Prostate gland (tissue), 2 donors: ENCODE measurements around the gene VGLL3. TPM values are rescaled to one million over a fixed set of nuclear protein-coding genes. Genes with fewer than 3 reads are reported as not detected.

Experiments
- DNase-seq: peaks from one replicate; pipeline ENCODE4 v3.0.0-alpha.2; 2019; ENCODE audit warnings: low spot score
- H3K27ac ChIP-seq, 2 donors: fragments of 200-600 bp; sonication (generic); 2 replicates each; pipeline ENCODE4 v1.5.1; 2017 to 2019
- H3K27me3 ChIP-seq: fragments of 200-600 bp; sonication (generic); replicated peaks from 2 replicates; pipeline ENCODE4 v1.5.1; 2019; ENCODE audit not compliant: insufficient read depth
- H3K36me3 ChIP-seq, 2 donors: fragments of 200-600 bp; sonication (generic); 1 replicate in 1 of 2; 2 replicates in 1 of 2; pipeline versions ENCODE4 v1.5.1 to v1.8.1; 2017 to 2019
- H3K4me1 ChIP-seq: fragments of 200-600 bp; sonication (generic); replicated peaks from 2 replicates; pipeline ENCODE4 v1.5.1; 2019
- H3K4me3 ChIP-seq, 2 donors: fragments of 200-600 bp; sonication (generic); 2 replicates each; pipeline ENCODE4 v1.5.1; 2017 to 2019
- H3K9me3 ChIP-seq: fragments of 200-600 bp; sonication (generic); 2 replicates; pipeline ENCODE4 v1.5.1; 2017
- CTCF ChIP-seq, 4 experiments: fragments of 200-600 bp in 2 of 4; fragments of 450-650 bp in 2 of 4; sonication (generic) in 2 of 4; IDR thresholded peaks; 1 replicate in 3 of 4; 2 replicates in 1 of 4; pipeline ENCODE4 v1.5.1; 2016 to 2019; ENCODE audit warnings: antibody characterized with exemption in 4 of 4, mild to moderate bottlenecking in 2 of 4, moderate library complexity in 2 of 4
- POLR2A ChIP-seq: fragments of 450-650 bp; IDR thresholded peaks from one replicate; pipeline ENCODE4 v1.6.1; 2016; ENCODE audit warnings: antibody characterized with exemption, mild to moderate bottlenecking
- POLR2AphosphoS5 ChIP-seq: sonication (generic); formaldehyde crosslinking; IDR thresholded peaks from one replicate; pipeline ENCODE4 v1.6.1; 2017; ENCODE audit warnings: antibody characterized with exemption
- WGBS: methylation state at CpG from one replicate; pipeline ENCODE4 v1.1.5; 2018; 5-methylcytosine and 5-hydroxymethylcytosine counted together
- intact Hi-C: fragments of 100-400 bp; cut with DNase I; formaldehyde crosslinking; loops from one replicate; pipeline ENCODE4 v1.14.2; 2022
- total RNA-seq, 2 donors: library from RNA; depleted of rRNA; stranded (reverse); fragments of >200 nt; gene quantifications; one replicate each; pipeline ENCODE4 v1.1.0, GENCODE V29; 2016

VGLL3 gene
- total RNA-seq, result 10 to 100 TPM; 44.4 to 55.5 TPM

GRCh38 chr3:86990734-86991481, at the start of gene VGLL3:
VGLL3 (minus strand) TSS chr3:86991149; CDS start chr3:86990743, 406 bp downstream.
- Histone ChIP-seq H3K4me1 (no peaks in the 10 kb centered on the region), H3K9me3 (no peaks in the 10 kb centered on the region), H3K27me3 (no peaks in the 10 kb centered on the region), H3K27ac (peak within 1 kb of the TSS; percentile 88 to 91), H3K36me3 (no peaks in the 10 kb centered on the region), H3K4me3 (peak within 1 kb of the TSS; percentile 71 to 73)
- intact Hi-C loops, result no loop called here
- TF ChIP-seq POLR2AphosphoS5, result peak; percentile 48
- TF ChIP-seq POLR2A, result peak; percentile 22
- TF ChIP-seq CTCF (IDR thresholded peaks at IDR 0.05), result peak in 2 of 4 experiments; percentile 20 to 40
- DNase-seq, result peak; percentile 83
- 0% methylated on average over 67 of the region's 77 CpGs for WGBS

GRCh38 chr3:87037652-87038051, 46.7 kb upstream of the VGLL3 start:
- H3K4me3 ChIP-seq, result no peak overlapping the region
- 72% methylated on average over 3 of the region's 3 CpGs for WGBS

GRCh38 chr3:87036671-87037070, 45.7 kb upstream of the VGLL3 start:
- no peaks in the 10 kb centered on the region for H3K4me1 ChIP-seq
- WGBS, result 76% methylated on average over 6 of the region's 6 CpGs
- H3K27ac ChIP-seq, result no peak overlapping the region
- no peaks in the 10 kb centered on the region for H3K36me3 ChIP-seq
- TF ChIP-seq CTCF (IDR thresholded peaks at IDR 0.05) (no peak), POLR2A (no peak), POLR2AphosphoS5 (no peak)
- no peaks in the 10 kb centered on the region for H3K9me3 ChIP-seq
- no peak for DNase-seq
- intact Hi-C loops, result no loop called here
- H3K4me3 ChIP-seq, result no peak overlapping the region
- no peaks in the 10 kb centered on the region for H3K27me3 ChIP-seq

More at GRCh38 chr3:87037652-87038051, 46.7 kb upstream of the VGLL3 start:
- H3K27ac ChIP-seq, result no peak overlapping the region
- no peak for DNase-seq
- intact Hi-C loops, result no loop called here
- no peaks in the 10 kb centered on the region for H3K36me3 ChIP-seq
- H3K9me3 ChIP-seq, result no peaks in the 10 kb centered on the region
- no peaks in the 10 kb centered on the region for H3K4me1 ChIP-seq
- no peaks in the 10 kb centered on the region for H3K27me3 ChIP-seq
- TF ChIP-seq POLR2AphosphoS5, result no peak
- TF ChIP-seq POLR2A, result no peak
- no peak for TF ChIP-seq CTCF (IDR thresholded peaks at IDR 0.05)

- Histone ChIP-seq H3K4me1 (no peaks in the 10 kb centered on the region), H3K27me3 (no peaks in the 10 kb centered on the region), H3K36me3 (no peaks in the 10 kb centered on the region), H3K4me3 (no peak overlapping the region), H3K9me3 (no peaks in the 10 kb centered on the region), H3K27ac (no peak overlapping the region)
- intact Hi-C loops, result no loop called here
- DNase-seq, result no peak
- TF ChIP-seq POLR2AphosphoS5 (no peak), POLR2A (no peak), CTCF (IDR thresholded peaks at IDR 0.05) (no peak)
- 91% methylated on average over 3 of the region's 3 CpGs for WGBS
Observed at GRCh38 chr3:87035339-87035738, 44.4 kb upstream of the VGLL3 start.

GRCh38 chr3:87033205-87033604, 42.3 kb upstream of the VGLL3 start:
- Histone ChIP-seq H3K4me3 (no peak overlapping the region), H3K27ac (no peak overlapping the region), H3K9me3 (no peaks in the 10 kb centered on the region), H3K36me3 (no peaks in the 10 kb centered on the region), H3K4me1 (no peaks in the 10 kb centered on the region), H3K27me3 (no peaks in the 10 kb centered on the region)
- no peak for DNase-seq
- TF ChIP-seq CTCF (IDR thresholded peaks at IDR 0.05) (no peak), POLR2A (no peak), POLR2AphosphoS5 (no peak)
- intact Hi-C loops, result no loop called here
- WGBS, result 70% methylated on average over 1 of the region's 1 CpG
